H1 (cell line): ENCODE measurements around the gene APOBEC3F. TPM values are rescaled to one million over a fixed set of nuclear protein-coding genes. Genes with fewer than 3 reads are reported as not detected.

Experiments
- CBX8 ChIP-seq: fragments of 300-800, 300-1000 bp; sonication (generic); IDR thresholded peaks from 2 replicates; pipeline ENCODE4 v1.7.1; 2016; ENCODE audit warnings: low read depth, low read length, borderline replicate concordance
- CEBPB ChIP-seq: IDR thresholded peaks from 2 replicates; pipeline ENCODE4 v1.6.1; 2012; ENCODE audit warnings: low read depth, low read length
- E2F6 ChIP-seq: IDR thresholded peaks from 2 replicates; pipeline ENCODE4 v1.6.1; 2012; ENCODE audit warnings: inconsistent platforms
- FOSL1 ChIP-seq: IDR thresholded peaks from 2 replicates; pipeline ENCODE4 v1.6.1; 2011; ENCODE audit warnings: mild to moderate bottlenecking, low read depth, low read length, moderate library complexity; ENCODE audit not compliant: insufficient read depth
- KDM4A ChIP-seq: IDR thresholded peaks from one replicate; pipeline ENCODE4 v1.7.1; 2012; ENCODE audit warnings: low read depth, mild to moderate bottlenecking, moderate library complexity, low read length, inconsistent platforms; ENCODE audit not compliant: severe bottlenecking
- KDM5A ChIP-seq: fragments of 200-600 bp; IDR thresholded peaks from 2 replicates; pipeline ENCODE4 v1.7.1; 2012; ENCODE audit warnings: mild to moderate bottlenecking, low read length, inconsistent platforms, mixed read lengths
- RAD21 ChIP-seq, 2 experiments: IDR thresholded peaks in 1 of 2; conservative IDR thresholded peaks in 1 of 2; 2 replicates each; pipeline ENCODE4 v1.6.1; 2011; ENCODE audit warnings: low read depth in 2 of 2, low read length in 2 of 2, improper control_type of control experiment in 1 of 2, inconsistent platforms in 1 of 2, mild to moderate bottlenecking in 1 of 2, moderate library complexity in 1 of 2
- RBBP5 ChIP-seq: IDR thresholded peaks from 2 replicates; pipeline ENCODE4 v1.7.1; 2012; ENCODE audit warnings: low read depth, mild to moderate bottlenecking, inconsistent platforms, low read length, moderate library complexity, borderline replicate concordance
- SIN3A ChIP-seq, 2 experiments: IDR thresholded peaks in 1 of 2; conservative IDR thresholded peaks in 1 of 2; 2 replicates each; pipeline ENCODE4 v1.6.1; 2011 to 2012; ENCODE audit warnings: low read length in 2 of 2, improper control_type of control experiment in 1 of 2, low read depth in 1 of 2, mild to moderate bottlenecking in 1 of 2
- SP4 ChIP-seq: IDR thresholded peaks from 2 replicates; pipeline ENCODE4 v1.6.1; 2012; ENCODE audit warnings: low read length, inconsistent platforms
- SUZ12 ChIP-seq: fragments of 200-600 bp; sonication (generic); IDR thresholded peaks from 2 replicates; pipeline ENCODE4 v1.6.1; 2012; ENCODE audit warnings: mild to moderate bottlenecking, inconsistent platforms, low read length, moderate library complexity, mixed read lengths
- TEAD4 ChIP-seq: IDR thresholded peaks from 2 replicates; pipeline ENCODE4 v1.6.1; 2012; ENCODE audit warnings: low read depth, low read length, inconsistent platforms, mixed read lengths
- polyA plus RNA-seq, 7 experiments: library from polyadenylated mRNA; depleted of rRNA in 3 of 7; stranded (reverse) in 5 of 7; unstranded in 2 of 7; fragments of >200 nt in 5 of 7; fragments of 200-250 nt in 2 of 7; gene quantifications; 1 replicate in 5 of 7; 2 replicates in 1 of 7; 4 replicates in 1 of 7; pipeline versions ENCODE4 v1.2.1 to v1.2.3, GENCODE V29; 2011 to 2013; ENCODE audit warnings: missing spikeins in 2 of 7, mixed read lengths in 2 of 7
- total RNA-seq: library from RNA; stranded (reverse); fragmentation: NEBNext Ultra II Directional; extraction: Animal tissue kit (Norgen Biotek cat#: 25700); gene quantifications from 2 replicates; pipeline ENCODE4 v1.2.1, GENCODE V29; 2021

The APOBEC3F gene
- total and polyA plus RNA-seq, 2 of the 8 experiments (the other 6 are each of a cell fraction or from before 2014, with no cell fraction given), result 4.0 to 7.3 TPM

DNA sequence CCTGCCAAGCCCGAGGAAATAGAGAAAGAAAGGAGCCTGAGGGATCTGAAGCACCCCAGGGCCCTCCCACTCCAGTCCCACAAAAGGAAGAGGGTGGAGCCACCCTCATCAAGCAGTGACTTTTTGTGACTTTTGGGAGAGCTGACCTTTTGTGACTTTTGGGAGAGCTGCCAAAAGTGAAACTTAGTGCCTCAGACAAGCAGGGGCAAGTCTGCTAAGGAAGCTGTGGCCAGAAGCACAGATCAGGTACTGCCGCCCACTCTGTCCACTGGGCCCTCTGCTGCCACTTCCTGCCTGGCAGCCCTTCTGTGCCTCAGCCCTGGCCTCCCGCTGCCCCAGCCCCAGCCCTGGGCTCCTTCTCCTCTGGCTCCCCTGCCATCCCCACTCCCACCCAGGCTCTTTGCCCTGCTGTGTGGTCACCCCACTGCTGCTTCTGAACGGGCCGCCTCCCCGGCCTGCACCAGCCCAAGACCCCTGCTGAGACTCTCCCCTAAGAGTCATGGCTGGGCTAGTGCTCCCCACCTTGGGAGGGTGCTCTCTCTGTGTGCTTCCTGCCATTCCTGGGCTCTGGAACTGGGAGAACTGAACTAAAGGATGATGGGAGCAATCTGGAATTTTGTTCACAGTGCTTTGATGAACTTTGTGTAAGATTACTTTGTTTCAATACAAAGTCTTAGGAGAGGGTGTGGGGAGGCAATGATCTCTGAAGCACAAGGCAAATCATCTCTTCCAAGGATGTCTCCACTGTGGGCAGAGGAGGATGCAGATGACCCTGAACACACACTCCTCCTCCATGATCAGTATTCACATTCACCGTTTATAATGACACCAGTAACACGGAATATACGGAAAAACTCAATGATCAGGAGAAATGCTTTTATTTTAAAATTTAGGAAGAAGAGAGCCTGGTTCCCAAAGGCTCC is 56.7 kb downstream of the APOBEC3F start, which contains the start of gene APOBEC3H (continued):
- no peak for TF ChIP-seq SIN3A (conservative IDR thresholded peaks at IDR 0.05 in 1 of 2, IDR thresholded peaks at IDR 0.05 in 1 of 2; ENCODE audit: low read depth in 1 of 2, low read length in 2 of 2)
- TF ChIP-seq CEBPB, result no peak
- TF ChIP-seq SP4, result no peak
- TF ChIP-seq SUZ12, result no peak
- TF ChIP-seq KDM5A, result no peak
- TF ChIP-seq FOSL1, result no peak
- no peak for TF ChIP-seq RAD21 (IDR thresholded peaks at IDR 0.05 in 1 of 2, conservative IDR thresholded peaks at IDR 0.05 in 1 of 2; ENCODE audit: low read depth in 2 of 2, low read length in 2 of 2)
- no peak for TF ChIP-seq RBBP5
- no peak for TF ChIP-seq CBX8
- no peak for TF ChIP-seq E2F6
- TF ChIP-seq TEAD4, result no peak
- TF ChIP-seq KDM4A, result no peak
